ENCODE measurements around the gene HSD11B1L. TPM values are rescaled to one million over a fixed set of nuclear protein-coding genes. Genes with fewer than 3 reads are reported as not detected.
"Not testable (repeated sequence)": the region's sequence is repeated elsewhere in the genome, so short reads cannot be mapped to it uniquely, and the experiment has no call there.

The HSD11B1L gene
- total RNA-seq, 1 donor from 2014 or later: 20.2 TPM

- DNase-seq (ENCODE audit: extremely low read depth, low read depth, low spot score): peak; percentile 91
Observed at GRCh38 chr19:5719961-5720790, 39.3 kb downstream of the HSD11B1L start, which contains the start of the genes CATSPERD and LONP1. Gene CATSPERD (plus strand): TSS chr19:5720637. CDS start chr19:5720738, 101 bp downstream. Gene LONP1 (minus strand): TSS chr19:5720146. CDS start chr19:5720132, 14 bp downstream.

- no peak for DNase-seq (ENCODE audit: extremely low read depth, low read depth, low spot score)
Observed at GRCh38 chr19:5727453-5728050, 46.7 kb downstream of the HSD11B1L start.

- DNase-seq (ENCODE audit: extremely low read depth, low read depth, low spot score): not testable (repeated sequence)
Observed at GRCh38 chr19:5733172-5733571, 52.3 kb downstream of the HSD11B1L start.

Other genes with a start within 250 kb of the HSD11B1L start
- not detected in 2 replicates for gene ZNRF4, start 225.6 kb upstream of the HSD11B1L start, total RNA-seq
- not detected in 2 replicates for gene TINCR, start 113.1 kb upstream of the HSD11B1L start, total RNA-seq
- gene SAFB2, start 58.3 kb upstream of the HSD11B1L start, total RNA-seq: 25.7 and 30.9 TPM in 2 replicates
- gene SAFB, start 57.9 kb upstream of the HSD11B1L start, total RNA-seq: 33.4 and 77.9 TPM in 2 replicates
- 62.1 and 64.9 TPM in 2 replicates for gene MICOS13, start 511 bp upstream of the HSD11B1L start, total RNA-seq
- gene RPL36, start 9.3 kb downstream of the HSD11B1L start, total RNA-seq: 869 and 1,268 TPM in 2 replicates
- 75.9 and 123 TPM in 2 replicates for gene LONP1, start 39.1 kb downstream of the HSD11B1L start, total RNA-seq
- gene CATSPERD, start 39.6 kb downstream of the HSD11B1L start, total RNA-seq: not detected in 2 replicates
- 0.29 and 0.76 TPM in 2 replicates for gene PRR22, start 103.7 kb downstream of the HSD11B1L start, total RNA-seq
- 15.2 and 32.7 TPM in 2 replicates for gene DUS3L, start 110.1 kb downstream of the HSD11B1L start, total RNA-seq
- gene NRTN, start 124.0 kb downstream of the HSD11B1L start, total RNA-seq: not detected in 2 replicates
- gene FUT6, start 158.7 kb downstream of the HSD11B1L start, total RNA-seq: not detected in 2 replicates
- gene FUT3, start 170.4 kb downstream of the HSD11B1L start, total RNA-seq: not detected in 2 replicates
- gene FUT5, start 189.5 kb downstream of the HSD11B1L start, total RNA-seq: not detected in 2 replicates
- gene NDUFA11, start 222.8 kb downstream of the HSD11B1L start, total RNA-seq: 251 and 297 TPM in 2 replicates
- gene VMAC, start 223.8 kb downstream of the HSD11B1L start, total RNA-seq: 3.2 and 6.1 TPM in 2 replicates
- 3.7 and 8.4 TPM in 2 replicates for gene CAPS, start 233.2 kb downstream of the HSD11B1L start, total RNA-seq

Data from glomerular endothelial cell (primary cell).